GM11168 (cell line): Measurements from ENCODE around the gene NT5C1A.

ENCODE experiments used
- in situ Hi-C: fragments of 300-500 bp; cut with MboI; formaldehyde crosslinking; loops from one replicate; pipeline ENCODE4 v1.12.0; 2022; ENCODE audit warnings: low sequenced_read_pairs; ENCODE audit not compliant: unreplicated experiment

The NT5C1A gene

GRCh38 chr1:39645411-39646043, 26.4 kb downstream of the NT5C1A start:
- in situ Hi-C loops: no loop called here

- in situ Hi-C loops: no loop called here
These were observed 28.2 kb downstream of the NT5C1A start for GRCh38 chr1:39643705-39644104.

- in situ Hi-C loops: no loop called here
These were observed 29.1 kb downstream of the NT5C1A start for GRCh38 chr1:39642796-39643195.

- in situ Hi-C loops: no loop called here
These were observed 31.0 kb downstream of the NT5C1A start for GRCh38 chr1:39640861-39641260.

- in situ Hi-C loops: no loop called here
These were observed 32.4 kb downstream of the NT5C1A start, which contains the start of gene HEYL for GRCh38 chr1:39639305-39640130. Gene HEYL, minus strand, starts transcription at chr1:39639643. Its CDS starts 18 bp downstream, at chr1:39639625.

GRCh38 chr1:39638965-39639304, 33.0 kb downstream of the NT5C1A start:
- in situ Hi-C loops: no loop called here

GRCh38 chr1:39637361-39637760, 34.5 kb downstream of the NT5C1A start:
- in situ Hi-C loops: no loop called here

GRCh38 chr1:39635871-39636210, 36.1 kb downstream of the NT5C1A start:
- in situ Hi-C loops: no loop called here

GRCh38 chr1:39635205-39635870, 36.6 kb downstream of the NT5C1A start:
- in situ Hi-C loops: no loop called here

- in situ Hi-C loops: no loop called here
These were observed 38.5 kb downstream of the NT5C1A start for GRCh38 chr1:39633422-39633821.

- in situ Hi-C loops: no loop called here
These were observed 39.1 kb downstream of the NT5C1A start for GRCh38 chr1:39632682-39633417.

- in situ Hi-C loops: no loop called here
These were observed 39.6 kb downstream of the NT5C1A start for GRCh38 chr1:39632323-39632681.

- in situ Hi-C loops: no loop called here
These were observed 40.3 kb downstream of the NT5C1A start for GRCh38 chr1:39631361-39632322.

GRCh38 chr1:39628807-39629350, 43.0 kb downstream of the NT5C1A start:
- in situ Hi-C loops: no loop called here

- in situ Hi-C loops: no loop called here
These were observed 45.3 kb downstream of the NT5C1A start for GRCh38 chr1:39626646-39627045.

GRCh38 chr1:39625462-39626273, 46.2 kb downstream of the NT5C1A start:
- in situ Hi-C loops: no loop called here

- in situ Hi-C loops: no loop called here
These were observed 46.9 kb downstream of the NT5C1A start for GRCh38 chr1:39625009-39625408.

GRCh38 chr1:39623053-39623452, 48.9 kb downstream of the NT5C1A start:
- in situ Hi-C loops: no loop called here

GRCh38 chr1:39622427-39622826, 49.5 kb downstream of the NT5C1A start:
- in situ Hi-C loops: no loop called here
